ENCODE measurements around the gene NPFFR1.

Gene NPFFR1

GRCh38 chr10:70328018-70328417 lies 44.2 kb upstream of the NPFFR1 start:
- no peak for TF ChIP-seq CTCF (IDR thresholded peaks at IDR 0.05; ENCODE audit: borderline replicate concordance, insufficient read depth, low read depth, low read length)
- no peak overlapping the region for H3K4me3 ChIP-seq (ENCODE audit: low read depth, low read length)

- TF ChIP-seq CTCF (IDR thresholded peaks at IDR 0.05; ENCODE audit: borderline replicate concordance, insufficient read depth, low read depth, low read length) = no peak
Measured at GRCh38 chr10:70324951-70325781, 41.4 kb upstream of the NPFFR1 start.

GRCh38 chr10:70324339-70324861 lies 40.6 kb upstream of the NPFFR1 start:
- no peak overlapping the region for H3K4me3 ChIP-seq (ENCODE audit: low read depth, low read length)
- TF ChIP-seq CTCF (IDR thresholded peaks at IDR 0.05; ENCODE audit: borderline replicate concordance, insufficient read depth, low read depth, low read length) = no peak

More at GRCh38 chr10:70324951-70325781, 41.4 kb upstream of the NPFFR1 start:
- no peak overlapping the region for H3K4me3 ChIP-seq (ENCODE audit: low read depth, low read length)

GRCh38 chr10:70323697-70324338 lies 40.0 kb upstream of the NPFFR1 start:
- H3K4me3 ChIP-seq (ENCODE audit: low read depth, low read length) = no peak overlapping the region
- no peak for TF ChIP-seq CTCF (IDR thresholded peaks at IDR 0.05; ENCODE audit: borderline replicate concordance, insufficient read depth, low read depth, low read length)

- no peak for TF ChIP-seq CTCF (IDR thresholded peaks at IDR 0.05; ENCODE audit: borderline replicate concordance, insufficient read depth, low read depth, low read length)
- no peak overlapping the region for H3K4me3 ChIP-seq (ENCODE audit: low read depth, low read length)
Measured at GRCh38 chr10:70323138-70323696, 39.4 kb upstream of the NPFFR1 start.

- no peak for TF ChIP-seq CTCF (IDR thresholded peaks at IDR 0.05; ENCODE audit: borderline replicate concordance, insufficient read depth, low read depth, low read length)
- H3K4me3 ChIP-seq (ENCODE audit: low read depth, low read length) = no peak overlapping the region
Measured at GRCh38 chr10:70321897-70322890, 38.4 kb upstream of the NPFFR1 start.

All from GM12875 (cell line).